ENCODE data around the gene EPN1.
"Not testable (repeated sequence)": the region's sequence is repeated elsewhere in the genome, so short reads cannot be mapped to it uniquely, and the experiment has no call there.

Gene EPN1

DNA sequence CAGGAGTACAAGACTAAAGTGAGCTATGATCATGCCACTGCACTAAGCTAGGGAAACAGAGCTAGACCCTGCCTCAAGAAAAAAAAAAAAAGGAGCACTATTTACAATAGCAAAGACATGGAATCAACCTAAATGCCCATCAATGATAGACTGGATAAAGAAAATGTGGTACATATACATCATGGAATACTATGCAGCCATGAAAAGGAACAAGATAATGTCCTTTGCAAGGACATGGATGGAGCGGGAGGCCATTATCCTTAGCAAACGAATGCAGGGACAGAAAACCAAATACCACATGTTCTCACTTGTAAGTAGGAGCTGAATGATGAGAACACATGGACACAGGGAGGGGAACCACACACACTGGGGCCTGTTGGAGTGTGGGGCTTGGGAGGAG, 55.4 kb downstream of the EPN1 start:
- not testable (repeated sequence) for DNase-seq

DNA sequence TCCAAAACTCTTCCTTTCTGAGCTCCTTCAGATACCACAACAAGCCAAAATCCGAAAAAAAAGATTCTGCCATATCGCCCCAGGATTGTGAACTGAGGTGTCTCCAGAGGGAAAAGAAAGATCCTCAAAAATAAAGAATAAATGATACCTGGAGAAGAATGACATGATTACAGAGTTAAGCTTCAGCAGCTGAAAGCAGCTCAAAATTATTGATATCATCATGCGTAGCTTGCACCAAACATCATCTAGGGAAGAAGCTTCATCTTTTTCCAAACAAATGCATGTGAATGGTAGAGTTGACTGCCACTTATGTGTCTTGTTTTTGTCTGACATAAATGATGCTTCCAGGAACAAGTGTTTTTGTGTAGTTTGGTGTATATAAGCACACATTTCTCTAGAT, 63.3 kb downstream of the EPN1 start, which contains the start of gene NLRP9:
Gene NLRP9 (minus strand): TSS at position 101 of the 400 bp plus-strand sequence. CDS start 28 bp downstream, at position 73.
- DNase-seq, result no peak

DNA sequence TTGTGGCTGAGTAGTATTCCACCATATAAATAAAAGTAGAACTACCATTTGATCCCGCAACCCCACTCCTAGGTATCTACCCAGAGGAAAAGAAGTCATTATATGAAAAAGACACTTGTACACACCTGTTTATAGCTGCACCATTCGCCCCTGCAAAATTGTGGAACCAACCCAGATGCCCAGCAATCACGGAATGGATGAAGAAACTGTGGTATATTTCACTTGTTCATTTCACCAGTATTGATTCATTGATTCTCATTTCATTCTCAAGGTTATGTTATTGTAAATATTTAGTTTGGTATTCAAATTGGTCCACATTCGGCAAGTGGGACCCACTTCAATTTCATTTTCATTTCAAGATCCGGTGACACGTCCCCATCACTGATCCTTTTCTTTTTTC, 75.7 kb downstream of the EPN1 start:
- DNase-seq, result no peak

DNA sequence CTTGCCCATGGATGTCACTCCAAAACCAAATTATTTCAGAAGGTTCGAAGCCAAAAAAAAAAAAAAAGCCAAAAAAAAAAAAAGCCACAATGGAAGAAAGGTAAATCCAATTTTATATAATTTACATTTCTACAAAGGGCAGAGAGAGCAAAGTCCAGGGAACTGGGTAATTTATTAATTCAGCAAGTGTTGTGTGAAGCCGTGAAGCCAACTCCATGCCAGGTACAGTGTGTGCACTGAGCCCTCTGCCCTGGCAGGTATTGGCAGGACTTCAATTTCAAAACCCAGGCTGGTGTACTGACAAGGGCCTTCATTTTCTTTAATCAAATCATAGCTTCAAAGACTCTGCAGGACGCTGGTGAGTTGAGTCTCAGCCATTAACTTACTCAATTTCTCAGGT, 78.4 kb downstream of the EPN1 start:
- DNase-seq, result no peak

DNA sequence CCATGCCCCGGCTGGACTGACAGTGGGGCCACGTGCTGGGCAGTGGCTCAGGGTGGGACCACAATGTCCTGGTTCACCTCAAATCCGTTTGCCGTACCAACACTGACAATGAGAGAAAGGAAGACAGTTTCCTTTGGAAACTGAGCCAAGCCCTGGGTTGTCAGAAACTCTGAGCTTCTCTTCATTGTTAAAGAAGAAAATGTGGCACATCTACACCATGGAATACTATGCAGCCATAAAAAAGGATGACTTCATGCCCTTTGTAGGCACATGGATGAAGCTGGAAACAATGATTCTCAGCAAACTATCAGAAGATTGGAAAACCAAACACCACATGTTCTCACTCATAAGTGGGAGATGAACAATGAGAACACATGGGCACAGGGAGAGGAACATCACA, 81.8 kb downstream of the EPN1 start:
- DNase-seq, result not testable (repeated sequence)

DNA sequence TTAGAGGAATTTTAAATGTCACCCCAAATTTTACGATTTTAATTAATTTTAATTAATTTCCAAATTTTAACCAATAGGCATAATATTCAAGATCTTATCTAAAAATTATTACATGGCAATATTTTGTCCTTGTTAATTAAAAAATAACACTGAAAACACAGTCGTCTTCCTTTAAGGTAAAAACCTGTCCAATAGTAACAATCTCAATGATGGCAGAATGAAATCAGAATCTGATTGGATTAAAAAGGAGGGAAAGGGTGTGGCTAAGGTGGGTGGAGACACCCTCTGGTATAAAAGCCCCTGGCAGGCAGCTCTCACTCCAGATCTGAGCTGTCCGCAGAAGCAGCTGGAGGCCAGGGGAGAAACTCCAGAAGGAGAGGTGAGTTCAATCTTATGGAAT, 83.8 kb downstream of the EPN1 start, which contains the start of gene RFPL4A:
Gene RFPL4A (plus strand): TSS at position 301 of the 400 bp plus-strand sequence. CDS start 2,704 bp downstream, outside the sequence.
- not testable (repeated sequence) for DNase-seq

Data from GOT3 (cell line).